Activated naive CD8-positive, alpha-beta T cell treated with anti-CD3 and anti-CD28 coated beads, Interleukin-2, amount 10 ng/mL, durations not matched to agents 7 days and 5 days (primary cell): ENCODE data around the gene PYM1. TPM values are rescaled to one million over a fixed set of nuclear protein-coding genes. Genes with fewer than 3 reads are reported as not detected.
A peak's percentile ranks its signal among the peaks of the same experiment; 100 is the strongest.

Experiments used
- ATAC-seq: fragments of 150-1000 bp; cut with Tn5 transposase; one replicate; pipeline ENCODE4 v1.10.0; 2021; ENCODE audit warnings: low read depth, moderate library complexity
- POLR2A ChIA-PET: fragments of 350-600 bp; sonication (Branson Sonifier 250); formaldehyde crosslinking; loops from one replicate; lab custom pipeline; 2021; ENCODE audit warnings: antibody characterized with exemption; lab: Charles Lee
- DNase-seq: peaks from one replicate; pipeline ENCODE4 v3.0.0; 2021
- H3K27ac Mint-ChIP-seq: one replicate; pipeline ENCODE4 v1.8.0; 2022; ENCODE audit warnings: mild to moderate bottlenecking, mixed read lengths
- H3K27me3 Mint-ChIP-seq: one replicate; pipeline ENCODE4 v1.8.0; 2022; ENCODE audit warnings: mild to moderate bottlenecking, moderate library complexity, mixed read lengths
- H3K36me3 Mint-ChIP-seq: one replicate; pipeline ENCODE4 v1.8.0; 2021; ENCODE audit warnings: mild to moderate bottlenecking, mixed read lengths
- H3K4me1 Mint-ChIP-seq: one replicate; pipeline ENCODE4 v1.8.0; 2021; ENCODE audit warnings: mixed read lengths
- H3K4me3 Mint-ChIP-seq: one replicate; pipeline ENCODE4 v1.8.0; 2022; ENCODE audit warnings: mild to moderate bottlenecking, moderate library complexity, mixed read lengths
- H3K9me3 Mint-ChIP-seq: one replicate; pipeline ENCODE4 v1.8.0; 2021; ENCODE audit warnings: mixed read lengths
- total RNA-seq, 2 experiments: library from RNA; stranded (reverse); gene quantifications; one replicate each; pipeline ENCODE4 v1.2.3, GENCODE V29; 2021

PYM1 gene
- total RNA-seq, 2 experiments from 2014 or later, result 48.3 to 48.7 TPM

DNA sequence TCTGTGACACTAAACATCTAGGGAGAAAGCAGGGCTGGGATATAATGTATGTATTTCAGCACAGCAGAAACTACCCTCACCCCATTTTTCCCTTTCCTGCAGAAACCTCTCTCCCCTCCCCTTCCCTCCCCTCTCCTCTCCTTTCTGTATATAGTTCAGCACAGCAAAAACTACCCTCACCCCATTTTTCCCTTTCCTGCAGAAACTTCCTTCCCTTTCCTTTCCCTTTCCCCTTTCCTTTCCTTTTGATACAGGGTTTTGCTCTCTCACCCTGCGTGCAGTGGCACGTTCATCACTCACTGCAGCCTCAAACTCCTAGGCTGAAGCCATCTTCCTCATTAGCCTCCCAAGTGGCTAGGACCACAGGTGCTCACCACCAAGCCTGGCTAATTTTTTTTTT, 36.1 kb upstream of the PYM1 start:
- Mint-ChIP-seq H3K4me1 (peaks cover 22% of the 10 kb centered on the region), H3K27me3 (no peaks in the 10 kb centered on the region), H3K36me3 (peaks cover 7% of the 10 kb centered on the region), H3K27ac (peak overlapping the region; percentile 60), H3K9me3 (no peaks in the 10 kb centered on the region), H3K4me3 (no peak overlapping the region)
- DNase-seq, result no peak
- POLR2A ChIA-PET, result interaction anchor here (1.1 kb wide), 1 partner anchor 10 kb away, joined by 4 read pairs; the partner anchor contains the start of gene RAB5B
- ATAC-seq, result no peak

DNA sequence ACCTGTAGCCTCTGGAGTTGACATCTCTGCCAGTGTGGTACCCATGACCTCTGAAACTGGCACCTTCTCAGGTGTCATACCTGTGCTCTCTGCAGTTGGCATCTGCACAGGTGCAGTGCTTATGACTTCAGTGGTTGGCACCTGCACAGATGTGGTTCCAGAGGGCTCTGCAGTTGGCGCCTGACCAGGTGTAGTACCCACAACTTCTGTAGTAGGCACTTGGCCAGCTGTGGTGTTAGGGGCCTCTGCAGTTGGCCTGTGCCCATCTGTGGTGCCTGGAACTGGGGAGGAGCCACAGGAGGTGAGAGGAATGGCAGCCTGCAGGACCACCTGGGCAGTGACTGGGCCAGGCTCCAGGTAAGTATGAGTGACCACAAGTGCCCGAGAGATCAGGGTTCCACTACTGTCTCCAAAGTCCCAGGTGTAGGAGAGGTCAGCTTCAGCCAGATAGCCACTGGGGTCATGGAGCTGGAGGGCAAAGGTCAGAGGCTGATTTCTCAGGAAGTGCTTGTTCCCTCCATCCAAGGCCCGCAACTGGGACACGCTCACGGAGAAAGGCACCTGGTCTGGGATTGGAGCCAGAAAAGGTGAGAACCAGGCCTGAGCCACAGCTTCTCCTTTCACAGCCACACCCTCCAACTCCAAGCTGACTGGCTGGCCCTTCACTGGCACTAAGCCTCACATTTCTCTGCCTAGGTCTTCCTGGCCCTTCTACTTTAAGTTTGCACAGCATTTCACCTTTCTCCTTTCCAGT, 29.6 kb upstream of the PYM1 start:
- POLR2A ChIA-PET, result interaction anchor here (0.6 to 6.0 kb wide), 7 partner anchors 8 to 94 kb away, joined by 3 to 38 read pairs (median 8); partner anchors contain the start of gene RAB5B
- Mint-ChIP-seq H3K4me1 (peaks cover 10% of the 10 kb centered on the region), H3K4me3 (no peak overlapping the region), H3K36me3 (peaks cover 16% of the 10 kb centered on the region), H3K9me3 (no peaks in the 10 kb centered on the region), H3K27ac (peak overlapping the region; percentile 46), H3K27me3 (no peaks in the 10 kb centered on the region)
- DNase-seq, result no peak
- ATAC-seq, result peak; percentile 4

DNA sequence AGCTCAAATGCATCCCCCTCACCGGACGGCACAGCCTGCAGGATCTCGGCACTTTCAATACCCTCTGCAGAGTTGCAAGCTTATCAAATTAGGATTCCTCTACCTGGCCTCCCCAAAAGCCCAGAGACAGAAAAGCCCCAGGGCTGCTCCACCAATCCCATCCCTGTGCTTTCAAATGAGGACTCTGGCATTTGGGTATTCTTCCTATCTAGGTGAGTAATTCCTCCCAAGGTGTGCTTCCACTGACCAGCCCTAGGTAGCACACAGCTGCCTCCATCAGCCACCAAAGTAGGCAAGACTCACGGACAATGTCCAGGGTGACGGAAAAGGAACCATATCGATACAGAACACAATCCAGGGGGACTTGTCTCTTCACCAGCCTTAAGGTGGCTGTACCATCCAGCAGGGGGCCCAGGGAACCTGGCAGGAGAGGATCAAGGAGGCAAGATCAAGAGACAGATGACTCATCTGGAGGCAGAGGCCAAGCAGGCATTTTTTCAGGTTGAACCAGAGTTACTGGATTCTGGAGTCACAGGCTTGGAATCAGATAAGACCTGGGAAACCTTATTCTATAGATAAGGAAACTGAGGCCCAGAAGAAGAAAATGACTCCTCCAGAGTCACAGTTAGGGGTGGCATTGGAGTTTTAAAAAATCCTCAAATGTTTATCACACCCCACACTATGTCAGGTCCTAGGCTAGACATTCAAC, 28.3 kb upstream of the PYM1 start:
- Mint-ChIP-seq H3K9me3 (no peaks in the 10 kb centered on the region), H3K36me3 (peaks cover 26% of the 10 kb centered on the region), H3K27ac (peak overlapping the region; percentile 2), H3K4me1 (peaks cover 13% of the 10 kb centered on the region), H3K4me3 (no peak overlapping the region), H3K27me3 (no peaks in the 10 kb centered on the region)
- DNase-seq, result peak; percentile 48
- ATAC-seq, result peak; percentile 69
- POLR2A ChIA-PET, result interaction anchor here (0.6 to 6.0 kb wide), 9 partner anchors 9 to 150 kb away, joined by 3 to 38 read pairs (median 8); partner anchors contain the start of genes DNAJC14 and RAB5B

DNA sequence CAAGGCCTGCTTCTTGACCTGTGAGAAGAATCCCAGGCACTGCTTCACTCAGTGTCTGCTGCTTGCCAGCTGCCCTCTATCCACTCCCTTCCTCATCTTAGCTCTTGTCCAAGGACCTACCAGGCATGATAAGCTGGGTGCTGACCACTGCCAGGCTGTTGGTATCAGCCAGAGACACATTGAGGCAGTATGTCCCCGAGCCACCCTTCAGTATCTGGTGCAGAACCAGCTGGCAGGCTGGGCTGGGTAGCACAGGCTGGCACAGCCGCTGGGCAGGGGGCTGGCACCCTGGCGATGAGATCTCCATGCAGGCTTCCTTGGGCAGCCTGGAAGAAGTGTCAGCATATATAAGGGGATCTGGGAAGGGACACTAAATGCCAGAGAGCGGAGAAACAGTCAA, 27.6 kb upstream of the PYM1 start:
- Mint-ChIP-seq H3K4me3 (no peak overlapping the region), H3K27ac (no peak overlapping the region), H3K9me3 (no peaks in the 10 kb centered on the region), H3K4me1 (peaks cover 13% of the 10 kb centered on the region), H3K36me3 (peaks cover 26% of the 10 kb centered on the region), H3K27me3 (no peaks in the 10 kb centered on the region)
- ATAC-seq, result peak; percentile 8
- POLR2A ChIA-PET, result interaction anchor here (0.6 to 6.0 kb wide), 9 partner anchors 9 to 150 kb away, joined by 3 to 38 read pairs (median 8); partner anchors contain the start of genes DNAJC14 and RAB5B
- DNase-seq, result no peak

DNA sequence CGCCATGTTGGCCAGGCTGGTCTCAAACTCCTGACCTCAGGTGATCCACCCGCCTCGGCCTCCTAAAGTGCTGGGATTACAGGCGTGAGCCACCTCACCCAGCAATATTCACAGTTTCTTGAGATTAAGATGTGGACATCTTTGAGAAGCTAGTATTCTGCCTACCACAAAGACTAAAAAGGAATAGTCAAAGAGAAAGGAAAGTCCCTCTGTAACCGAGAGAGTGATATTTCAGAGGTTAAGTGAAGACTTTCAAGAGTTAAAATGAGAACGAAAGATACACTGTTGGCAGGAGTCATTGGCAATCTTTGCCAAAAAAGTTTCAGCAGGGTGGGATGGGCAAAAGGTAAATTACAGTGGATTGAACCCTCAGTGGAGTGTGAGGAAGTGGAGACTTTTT, 18.9 kb upstream of the PYM1 start:
- H3K36me3 Mint-ChIP-seq, result peaks cover 50% of the 10 kb centered on the region
- H3K27ac Mint-ChIP-seq, result no peak overlapping the region
- no peaks in the 10 kb centered on the region for H3K9me3 Mint-ChIP-seq
- DNase-seq (no peak), ATAC-seq (no peak)
- H3K4me1 Mint-ChIP-seq, result peaks cover 19% of the 10 kb centered on the region
- POLR2A ChIA-PET, result interaction anchor here (0.7 to 1.8 kb wide), 7 partner anchors 9 to 1595 kb away, joined by 3 to 5 read pairs (median 3); partner anchors contain the start of genes ORMDL2, RAB5B and SARNP
- H3K4me3 Mint-ChIP-seq, result no peak overlapping the region
- no peaks in the 10 kb centered on the region for H3K27me3 Mint-ChIP-seq

DNA sequence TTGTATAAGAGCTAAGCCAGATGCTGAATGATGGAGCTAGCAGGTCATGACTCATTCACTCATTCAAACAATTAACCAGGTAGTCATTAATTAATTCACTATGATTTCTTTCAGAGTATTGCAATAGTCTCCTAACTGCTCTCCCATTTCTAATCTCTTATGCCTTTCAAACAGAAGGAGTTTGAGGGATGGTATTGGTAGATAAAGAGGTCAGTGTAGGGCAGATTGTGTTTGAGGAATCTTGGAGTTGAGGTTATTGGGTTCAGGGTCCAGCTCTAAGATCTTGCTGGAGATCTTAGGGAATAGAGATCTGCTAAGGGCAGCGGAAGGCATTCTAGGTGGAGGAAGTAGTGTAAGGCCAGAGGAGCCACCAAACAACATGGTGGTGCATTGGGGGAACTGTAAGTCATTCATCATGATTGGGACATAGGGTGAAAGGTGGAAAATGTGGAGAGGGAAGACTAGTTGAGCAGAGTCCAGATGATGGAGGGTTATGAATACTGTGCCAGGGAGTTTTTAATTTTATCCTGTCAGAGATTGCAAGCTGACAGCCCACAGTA, 15.0 kb upstream of the PYM1 start:
- H3K27me3 Mint-ChIP-seq, result no peaks in the 10 kb centered on the region
- H3K4me1 Mint-ChIP-seq, result peaks cover 47% of the 10 kb centered on the region
- no peak overlapping the region for H3K4me3 Mint-ChIP-seq
- peak overlapping the region; percentile 30 for H3K27ac Mint-ChIP-seq
- no peaks in the 10 kb centered on the region for H3K9me3 Mint-ChIP-seq
- peaks cover 62% of the 10 kb centered on the region for H3K36me3 Mint-ChIP-seq
- POLR2A ChIA-PET, result interaction anchor here (0.5 to 3.9 kb wide), 5 partner anchors 12 to 81 kb away, joined by 3 to 23 read pairs (median 9); partner anchors contain the start of genes DGKA, PYM1 and RAB5B
- ATAC-seq (no peak), DNase-seq (no peak)

DNA sequence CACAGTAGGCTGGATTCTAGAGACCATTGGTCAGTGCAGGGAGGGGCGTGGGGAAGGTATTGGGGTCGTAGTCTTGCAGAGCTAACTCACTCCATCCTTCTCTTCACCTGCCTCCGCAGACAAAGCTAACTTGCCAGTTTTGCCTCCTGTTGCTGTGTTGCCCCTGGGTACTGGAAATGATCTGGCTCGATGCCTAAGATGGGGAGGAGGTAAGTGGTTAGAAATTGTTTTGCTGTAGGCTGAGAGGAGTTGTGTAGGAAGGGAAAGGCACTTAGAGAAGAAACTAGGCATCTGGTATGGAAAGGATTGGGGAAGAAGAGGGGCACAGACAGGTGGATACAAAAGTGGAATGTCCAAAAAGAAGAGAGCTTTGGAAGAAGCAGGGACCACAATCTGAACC, 14.4 kb upstream of the PYM1 start:
- DNase-seq, result no peak
- Mint-ChIP-seq H3K36me3 (peaks cover 63% of the 10 kb centered on the region), H3K9me3 (no peaks in the 10 kb centered on the region), H3K27ac (peak overlapping the region; percentile 6), H3K4me1 (peaks cover 53% of the 10 kb centered on the region), H3K4me3 (no peak overlapping the region), H3K27me3 (no peaks in the 10 kb centered on the region)
- no peak for ATAC-seq
- POLR2A ChIA-PET, result interaction anchor here (1.0 to 3.9 kb wide), 3 partner anchors 12 to 15 kb away, joined by 3 to 23 read pairs (median 8); partner anchors contain the start of gene PYM1

DNA sequence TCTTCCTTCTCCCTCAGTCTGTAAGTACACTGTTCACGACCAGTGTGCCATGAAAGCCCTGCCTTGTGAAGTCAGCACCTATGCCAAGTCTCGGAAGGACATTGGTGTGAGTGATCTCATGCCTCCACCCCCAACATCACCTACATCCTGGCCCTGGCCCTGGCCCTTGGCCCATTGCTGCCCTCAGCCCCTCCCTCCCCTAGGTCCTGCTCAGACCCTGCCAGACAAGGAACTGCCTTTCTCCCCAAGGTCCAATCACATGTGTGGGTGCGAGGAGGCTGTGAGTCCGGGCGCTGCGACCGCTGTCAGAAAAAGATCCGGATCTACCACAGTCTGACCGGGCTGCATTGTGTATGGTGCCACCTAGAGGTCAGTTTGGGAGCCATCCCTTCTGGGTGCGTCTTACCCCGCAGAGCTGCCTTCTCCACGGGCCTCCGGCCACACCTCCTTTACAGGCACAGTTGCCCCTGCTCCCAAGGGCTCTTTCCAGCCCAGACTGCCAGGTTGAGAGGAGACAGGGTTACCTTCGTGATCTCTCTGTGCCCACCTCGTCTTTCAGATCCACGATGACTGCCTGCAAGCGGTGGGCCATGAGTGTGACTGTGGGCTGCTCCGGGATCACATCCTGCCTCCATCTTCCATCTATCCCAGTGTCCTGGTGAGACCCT, 12.5 kb upstream of the PYM1 start:
- Mint-ChIP-seq H3K27ac (peak overlapping the region; percentile 81), H3K36me3 (peaks cover 64% of the 10 kb centered on the region), H3K4me1 (peaks cover 68% of the 10 kb centered on the region), H3K27me3 (no peaks in the 10 kb centered on the region), H3K4me3 (peak overlapping the region; percentile 54), H3K9me3 (no peaks in the 10 kb centered on the region)
- POLR2A ChIA-PET, result interaction anchor here (0.6 to 2.9 kb wide), 14 partner anchors 8 to 201 kb away, joined by 3 to 76 read pairs (median 6); partner anchors contain the start of genes DGKA, DNAJC14, ORMDL2 and PYM1
- DNase-seq (peak; percentile 78), ATAC-seq (peak; percentile 88)

DNA sequence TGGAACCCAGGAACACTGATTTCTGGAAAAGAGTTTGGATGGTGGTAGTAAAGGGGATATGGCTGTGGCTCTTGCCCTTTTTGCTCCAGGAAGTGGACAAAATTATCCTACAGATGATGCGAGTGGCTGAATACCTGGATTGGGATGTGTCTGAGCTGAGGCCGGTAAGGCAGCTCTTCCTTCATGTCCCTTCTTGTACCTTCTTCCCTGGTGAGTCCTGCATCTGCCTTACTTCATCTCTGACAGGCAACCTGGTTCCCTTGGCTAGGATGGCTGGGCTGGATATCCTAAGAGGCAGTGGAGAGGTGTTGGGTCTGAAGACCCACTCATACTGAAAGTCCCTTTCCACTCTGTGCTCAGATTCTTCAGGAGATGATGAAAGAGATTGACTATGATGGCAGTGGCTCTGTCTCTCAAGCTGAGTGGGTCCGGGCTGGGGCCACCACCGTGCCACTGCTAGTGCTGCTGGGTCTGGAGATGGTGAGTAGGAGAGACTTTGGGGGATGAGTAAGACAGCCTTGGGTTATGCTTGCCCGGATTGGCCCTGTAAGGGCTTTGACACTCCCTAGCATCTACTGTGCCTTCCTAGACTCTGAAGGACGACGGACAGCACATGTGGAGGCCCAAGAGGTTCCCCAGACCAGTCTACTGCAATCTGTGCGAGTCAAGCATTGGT, 11.3 kb upstream of the PYM1 start:
- Mint-ChIP-seq H3K9me3 (no peaks in the 10 kb centered on the region), H3K27ac (peak overlapping the region; percentile 79), H3K36me3 (peaks cover 66% of the 10 kb centered on the region), H3K27me3 (no peaks in the 10 kb centered on the region), H3K4me3 (peak overlapping the region; percentile 43), H3K4me1 (peaks cover 74% of the 10 kb centered on the region)
- ATAC-seq (no peak), DNase-seq (no peak)
- POLR2A ChIA-PET, result interaction anchor here (0.6 to 2.9 kb wide), 11 partner anchors 10 to 1689 kb away, joined by 3 to 76 read pairs (median 6); partner anchors contain the start of genes DGKA, ORMDL2, PYM1 and RAB5B

DNA sequence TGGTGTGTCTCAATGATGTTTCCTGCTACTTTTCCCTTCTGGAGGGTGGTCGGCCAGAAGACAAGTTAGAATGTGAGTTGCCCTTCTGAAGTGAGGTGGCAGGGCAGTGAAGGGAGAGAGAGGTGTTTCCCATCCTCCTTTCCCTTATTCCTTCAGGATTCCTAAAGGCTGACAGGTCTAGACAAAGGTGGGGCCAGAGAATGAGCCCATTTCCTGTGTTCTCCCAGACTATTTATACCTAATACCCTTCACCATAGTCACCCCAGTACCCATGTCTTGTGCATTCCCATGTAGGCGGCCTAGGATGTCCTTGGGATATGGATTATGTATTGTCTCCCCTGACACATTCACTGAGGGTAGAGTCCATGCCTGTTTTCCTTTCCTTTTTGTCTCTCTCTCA, 10.3 kb upstream of the PYM1 start:
- H3K9me3 Mint-ChIP-seq, result no peaks in the 10 kb centered on the region
- POLR2A ChIA-PET, result interaction anchor here (1.0 to 3.4 kb wide), 5 partner anchors 11 to 199 kb away, joined by 3 to 76 read pairs (median 7); partner anchors contain the start of genes DGKA, ORMDL2, PYM1 and SARNP
- H3K4me3 Mint-ChIP-seq, result no peak overlapping the region
- DNase-seq, result no peak
- H3K36me3 Mint-ChIP-seq, result peaks cover 68% of the 10 kb centered on the region
- H3K27ac Mint-ChIP-seq, result peak overlapping the region; percentile 79
- no peak for ATAC-seq
- H3K27me3 Mint-ChIP-seq, result no peaks in the 10 kb centered on the region
- H3K4me1 Mint-ChIP-seq, result peaks cover 80% of the 10 kb centered on the region

DNA sequence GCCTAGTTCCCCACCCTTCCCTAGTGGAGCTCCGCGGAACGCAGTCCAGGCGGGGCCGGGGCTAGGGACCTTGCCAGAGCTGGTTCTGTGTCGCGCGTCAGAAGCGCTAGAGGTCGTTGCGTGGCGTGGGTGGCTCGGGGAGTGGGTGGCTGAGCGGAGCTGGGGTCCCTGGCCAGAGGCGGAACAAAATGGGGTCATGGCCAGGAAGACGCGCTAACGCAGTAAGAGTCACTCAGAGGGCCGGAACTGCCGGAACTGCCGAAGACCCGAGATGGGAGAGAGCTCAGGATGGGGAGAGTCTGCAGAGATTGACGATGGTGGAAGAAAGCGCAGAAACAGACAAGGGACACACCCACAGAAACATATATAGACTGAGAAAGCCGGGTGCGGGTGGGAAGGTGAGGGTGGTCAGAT, 8.1 kb upstream of the PYM1 start:
- DNase-seq, result peak; percentile 46
- no peaks in the 10 kb centered on the region for H3K27me3 Mint-ChIP-seq
- peaks cover 65% of the 10 kb centered on the region for H3K36me3 Mint-ChIP-seq
- H3K27ac Mint-ChIP-seq, result peak overlapping the region; percentile 82
- H3K4me1 Mint-ChIP-seq, result peaks cover 67% of the 10 kb centered on the region
- no peaks in the 10 kb centered on the region for H3K9me3 Mint-ChIP-seq
- POLR2A ChIA-PET, result interaction anchor here (0.6 to 5.5 kb wide), 12 partner anchors 9 to 206 kb away, joined by 3 to 38 read pairs (median 6); partner anchors contain the start of genes CD63, DNAJC14, ORMDL2 and PYM1
- H3K4me3 Mint-ChIP-seq, result peak overlapping the region; percentile 98
- no peak for ATAC-seq

DNA sequence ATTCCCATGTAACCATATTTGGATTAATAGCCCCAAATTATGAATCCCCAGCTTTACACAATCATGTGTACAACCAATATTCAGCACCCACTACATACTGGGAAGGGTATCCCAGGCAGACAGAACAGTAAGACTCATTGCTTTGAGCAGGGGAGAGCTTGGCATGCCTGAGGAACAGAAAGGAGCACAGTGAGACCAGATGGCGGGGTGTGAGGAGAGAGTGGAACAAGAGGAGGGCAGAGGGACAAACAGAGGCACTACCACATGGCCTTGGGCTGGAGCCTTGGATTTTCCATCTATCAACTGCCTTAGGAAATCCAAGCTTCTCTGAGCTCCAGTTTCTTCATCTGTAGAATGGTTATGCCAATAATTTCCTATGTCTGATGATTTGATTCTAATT, 7.1 kb upstream of the PYM1 start:
- DNase-seq (no peak), ATAC-seq (no peak)
- Mint-ChIP-seq H3K27me3 (no peaks in the 10 kb centered on the region), H3K27ac (peak overlapping the region; percentile 82), H3K9me3 (no peaks in the 10 kb centered on the region), H3K4me3 (peak overlapping the region; percentile 98), H3K36me3 (peaks cover 59% of the 10 kb centered on the region), H3K4me1 (peaks cover 65% of the 10 kb centered on the region)
- POLR2A ChIA-PET, result interaction anchor here (0.8 to 5.5 kb wide), 8 partner anchors 9 to 206 kb away, joined by 3 to 38 read pairs (median 9); partner anchors contain the start of genes DNAJC14, PYM1 and RAB5B
